GM12874 (cell line): ENCODE data around the gene MYLK4.

Experiments
- CTCF ChIP-seq: IDR thresholded peaks from 2 replicates; pipeline ENCODE4 v1.5.1; 2011; ENCODE audit warnings: low read depth, mild to moderate bottlenecking, control low read depth, low read length, moderate library complexity; ENCODE audit not compliant: insufficient read depth

The MYLK4 gene

DNA sequence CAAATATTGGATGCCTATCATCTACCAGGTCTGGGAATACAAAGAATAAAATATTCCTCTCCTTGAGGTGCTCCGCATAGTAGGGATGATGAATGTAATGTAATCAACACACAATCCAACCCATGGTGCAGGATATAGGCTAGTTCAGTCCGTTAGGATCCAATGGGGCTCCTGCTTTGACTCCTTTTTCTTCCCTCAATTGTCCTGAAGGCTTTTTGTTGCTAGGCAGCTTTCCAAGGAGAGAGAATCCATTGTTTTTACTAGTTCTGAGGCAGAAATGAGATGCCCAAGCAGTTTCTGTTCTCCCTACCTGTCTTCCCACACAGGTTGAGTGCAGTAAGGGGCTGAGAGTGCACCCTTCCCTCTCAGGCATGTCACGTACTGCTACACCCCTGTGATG, 26.5 kb upstream of the MYLK4 start:
- no peak for TF ChIP-seq CTCF

- no peak for TF ChIP-seq CTCF
These were observed 24.3 kb upstream of the MYLK4 start for GRCh38 chr6:2775003-2775402.

DNA sequence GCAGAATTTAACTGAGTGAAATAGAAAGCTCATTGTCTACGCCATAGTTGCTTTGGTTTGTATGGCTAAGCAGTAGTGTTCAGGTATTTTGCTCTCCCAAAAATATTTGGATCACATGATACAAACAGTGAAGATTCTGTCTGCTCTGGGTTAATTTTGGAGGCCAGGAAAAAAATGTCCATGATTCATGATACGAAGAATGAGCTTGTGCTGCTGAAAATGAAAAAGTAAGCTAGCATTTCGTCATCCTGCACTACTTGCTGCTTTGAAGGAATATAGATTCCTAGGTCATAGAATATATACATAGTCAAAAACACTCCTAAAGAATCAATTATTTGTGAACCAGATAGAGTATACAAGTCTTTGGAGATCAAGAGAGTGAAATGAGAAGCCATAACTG, 22.7 kb upstream of the MYLK4 start:
- TF ChIP-seq CTCF, result no peak

- no peak for TF ChIP-seq CTCF
These were observed 22.1 kb upstream of the MYLK4 start for GRCh38 chr6:2772840-2773239.

- no peak for TF ChIP-seq CTCF
These were observed 20.4 kb upstream of the MYLK4 start for GRCh38 chr6:2771079-2771478.

- no peak for TF ChIP-seq CTCF
These were observed 19.4 kb upstream of the MYLK4 start for GRCh38 chr6:2770171-2770570.

GRCh38 chr6:2768696-2769095, 18.0 kb upstream of the MYLK4 start:
- no peak for TF ChIP-seq CTCF

DNA sequence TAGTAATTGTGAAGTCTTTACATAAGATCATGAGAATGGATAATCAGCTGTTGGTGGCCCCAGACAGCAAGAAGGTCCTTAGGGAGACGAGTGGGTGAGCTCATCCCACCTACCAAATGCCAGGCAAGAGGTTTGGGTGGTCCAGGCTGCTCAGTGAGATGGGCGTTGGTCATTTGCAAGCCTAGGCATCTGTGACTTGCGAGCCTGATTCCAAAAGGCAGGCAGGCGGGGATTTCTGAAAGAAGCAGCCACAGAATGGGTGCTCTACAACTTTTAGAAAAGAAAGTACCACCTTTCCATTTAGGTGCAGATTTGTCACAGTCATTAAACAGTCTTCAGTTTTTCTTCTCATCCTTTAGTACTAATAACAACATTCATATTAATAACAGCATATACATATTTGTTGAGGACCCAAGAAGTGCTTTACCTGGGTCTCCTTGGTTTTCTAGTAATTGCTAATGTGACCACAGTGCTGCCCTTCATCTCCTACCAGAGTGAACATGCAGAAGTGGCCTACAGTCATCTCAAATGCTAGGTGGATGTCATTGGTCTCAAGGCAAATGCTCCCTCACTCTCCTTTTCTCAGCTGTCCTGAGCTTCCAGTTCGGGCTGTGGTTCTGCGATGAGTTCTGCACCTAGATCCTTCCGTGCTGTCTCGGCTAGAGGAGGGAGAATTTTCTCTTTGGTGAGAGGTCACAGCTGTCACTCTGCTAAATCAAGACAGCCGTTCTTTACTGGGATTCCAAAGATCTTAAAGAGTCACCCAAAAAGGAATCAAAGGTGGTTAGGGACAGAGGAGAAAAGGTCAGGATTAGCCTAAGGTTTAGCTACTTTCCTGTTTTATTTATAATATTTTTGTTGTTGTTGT, 17.2 kb upstream of the MYLK4 start:
- TF ChIP-seq CTCF, result no peak
